Measurements from ENCODE around the gene HRAS.

The HRAS gene

DNA sequence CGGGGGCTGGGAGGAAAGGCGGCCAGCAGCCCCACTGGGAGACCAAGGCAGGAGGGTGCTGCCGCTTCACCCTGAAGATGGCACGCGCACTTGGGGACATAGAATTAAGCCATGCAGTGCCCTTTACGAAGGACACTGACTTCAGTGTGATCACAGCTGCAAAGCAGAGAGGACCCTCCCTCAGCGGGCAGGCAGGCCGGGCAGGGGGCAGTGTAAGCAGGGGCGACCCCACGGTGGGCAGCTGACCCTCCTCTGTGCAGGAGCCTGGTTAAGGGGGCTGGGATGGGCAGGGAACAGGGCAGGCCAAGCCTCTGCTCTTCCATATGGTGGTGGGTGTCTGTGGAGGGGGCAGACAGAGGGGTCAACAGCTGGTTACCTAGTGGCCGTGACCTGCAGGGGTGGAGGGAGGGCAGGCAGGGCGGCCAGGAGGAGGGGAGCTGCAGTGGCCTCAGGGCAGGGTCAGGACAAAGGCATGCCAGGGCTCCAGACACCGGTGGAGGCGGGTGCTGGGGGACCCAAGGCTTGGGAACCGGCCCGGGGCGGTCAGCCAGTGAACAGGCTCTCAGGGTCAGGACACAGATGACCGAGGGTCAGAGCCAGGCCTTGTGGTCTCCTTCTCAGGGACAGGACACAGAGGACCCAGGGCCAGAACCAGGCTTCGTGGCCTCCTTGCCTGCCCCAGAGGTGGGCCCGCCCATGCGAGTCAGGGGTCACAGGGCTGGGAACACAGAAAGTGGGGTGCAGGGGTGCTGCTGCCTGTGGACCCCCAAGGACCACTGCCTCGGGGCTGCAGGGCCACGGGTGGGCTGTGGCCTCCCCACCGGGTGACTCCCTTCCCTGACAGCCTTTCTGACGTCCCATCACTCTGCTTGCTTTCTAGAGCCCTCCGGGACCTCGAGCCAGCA, 18.0 kb upstream of the HRAS start:
- DNase-seq: no peak

DNA sequence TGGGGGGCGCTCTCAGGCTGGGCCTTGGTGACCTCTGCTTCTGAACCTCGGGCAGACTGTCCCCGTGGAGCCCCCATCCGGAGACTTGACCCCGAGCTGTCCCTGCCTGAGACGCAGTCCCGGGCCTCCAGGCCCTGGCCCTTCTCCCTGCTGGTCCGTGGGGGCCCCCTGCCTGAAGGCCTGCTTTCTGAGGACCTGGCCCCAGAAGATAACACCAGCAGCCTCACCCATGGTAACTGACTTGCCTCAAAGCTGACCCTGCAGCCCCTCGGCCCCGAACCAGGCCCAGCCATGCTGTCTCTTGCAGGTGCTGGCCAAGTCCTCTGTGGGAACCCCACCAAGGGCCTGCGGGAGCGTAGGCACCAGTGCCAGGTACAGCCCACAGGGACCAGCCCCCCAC, 16.2 kb upstream of the HRAS start:
- no peak for DNase-seq

DNA sequence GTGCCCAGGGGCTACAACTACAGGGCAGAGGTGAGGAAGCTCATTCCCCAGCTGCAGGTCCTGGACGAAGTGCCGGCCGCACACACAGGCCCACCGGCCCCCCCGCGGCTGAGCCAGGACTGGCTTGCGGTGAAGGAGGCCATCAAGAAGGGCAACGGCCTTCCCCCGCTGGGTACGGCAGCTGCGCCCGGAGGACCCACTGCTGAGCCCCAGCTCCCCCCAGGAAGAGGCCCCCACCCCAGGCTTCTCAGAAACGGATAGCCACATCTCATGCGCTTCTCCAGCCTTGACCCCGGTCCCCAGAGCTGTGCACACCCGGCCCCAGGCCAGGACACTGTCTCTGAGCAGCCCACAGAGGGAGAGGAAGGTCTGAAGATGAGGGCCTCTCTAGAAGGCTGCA, 15.8 kb upstream of the HRAS start:
- DNase-seq: no peak

DNA sequence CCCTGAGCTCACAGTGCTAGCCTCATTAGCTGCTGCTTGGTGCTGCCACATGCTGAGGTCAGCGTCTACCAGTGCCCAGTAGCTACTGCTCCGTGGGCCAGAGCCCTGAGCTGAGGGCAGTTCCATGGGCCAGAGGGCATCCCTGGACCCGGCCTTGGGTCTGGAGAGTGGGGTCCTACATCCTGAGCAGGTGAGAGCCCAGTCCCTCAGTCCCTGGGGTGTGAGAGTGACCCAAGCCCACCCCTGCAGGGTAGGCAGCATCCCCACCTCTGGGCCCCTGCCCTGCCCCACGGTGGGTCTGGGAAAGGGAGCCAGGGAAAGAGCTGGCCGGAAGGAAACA, 15.3 kb upstream of the HRAS start:
- no peak for DNase-seq

DNA sequence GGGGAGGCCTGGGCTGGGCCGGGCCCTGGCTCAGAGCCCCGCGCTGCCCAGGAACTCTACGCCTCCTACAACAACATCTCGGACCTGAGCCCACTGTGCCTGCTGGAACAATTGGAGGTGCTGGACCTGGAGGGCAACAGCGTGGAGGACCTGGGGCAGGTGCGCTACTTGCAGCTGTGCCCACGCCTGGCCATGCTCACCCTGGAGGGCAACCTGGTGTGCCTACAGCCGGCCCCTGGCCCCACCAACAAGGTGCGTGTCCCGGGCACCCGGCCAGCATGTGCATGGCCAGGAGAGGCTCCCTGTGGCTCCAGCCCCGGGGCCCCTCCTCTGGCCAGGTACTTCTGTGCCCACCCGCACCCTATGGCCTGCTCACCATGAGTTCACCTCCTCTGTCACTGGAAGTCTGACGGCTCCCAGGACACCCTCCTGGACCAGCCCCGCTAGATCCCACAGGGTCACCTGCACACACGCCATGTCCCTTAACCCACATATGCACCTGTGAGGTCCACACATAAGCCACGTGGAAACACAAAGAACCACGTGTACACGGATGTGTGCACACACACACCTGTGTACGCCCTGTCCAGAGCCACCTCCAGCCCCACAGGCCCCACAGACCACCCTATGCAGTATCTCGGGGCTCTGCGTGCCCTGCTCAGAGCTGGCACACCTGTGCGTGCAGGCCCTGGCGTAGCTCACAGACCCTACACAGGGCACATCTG, 14.8 kb upstream of the HRAS start:
- no peak for DNase-seq

DNA sequence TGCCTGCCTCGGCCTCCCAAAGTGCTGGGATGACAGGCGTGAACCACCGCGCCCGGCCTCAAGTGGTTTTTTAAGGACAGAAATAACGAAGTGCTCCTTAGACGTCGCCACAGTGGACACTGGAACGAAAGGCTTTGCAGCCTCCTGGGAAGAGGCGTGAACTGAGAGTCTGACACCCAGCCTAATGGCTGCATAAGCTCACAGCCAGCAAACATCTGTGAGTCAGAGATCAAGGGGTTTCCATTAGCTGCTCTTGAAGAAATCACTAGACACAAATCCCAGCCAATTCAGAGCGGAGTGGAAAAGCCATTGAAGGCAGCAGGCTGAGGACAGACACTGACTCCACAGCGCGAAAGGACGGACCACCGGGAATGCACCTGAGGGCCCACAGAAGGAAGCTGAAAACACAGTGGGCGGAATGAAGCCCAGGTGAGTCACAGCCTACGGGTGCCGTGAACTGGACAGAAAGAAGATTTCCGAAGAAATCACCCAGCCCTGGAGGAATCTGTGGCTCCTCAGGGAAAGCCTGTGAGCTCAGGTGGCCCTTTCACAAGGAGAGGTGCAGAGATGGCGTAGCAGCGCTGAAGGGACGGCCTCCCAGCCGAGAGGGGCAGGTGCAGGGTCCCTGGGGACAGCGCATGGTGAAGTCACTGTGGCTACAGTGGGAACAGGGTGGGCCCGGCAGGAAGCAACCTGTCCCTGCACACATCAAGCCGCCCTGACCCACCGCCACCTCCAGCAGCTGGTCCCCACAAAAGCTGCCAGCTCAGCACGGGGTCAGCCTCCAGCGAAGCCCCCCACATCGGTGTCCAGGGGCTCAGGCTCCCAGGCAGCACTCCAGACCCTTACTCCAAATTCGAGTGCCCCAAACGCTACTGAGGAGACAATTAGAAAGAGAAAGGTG, 13.6 kb upstream of the HRAS start:
- DNase-seq: no peak

DNA sequence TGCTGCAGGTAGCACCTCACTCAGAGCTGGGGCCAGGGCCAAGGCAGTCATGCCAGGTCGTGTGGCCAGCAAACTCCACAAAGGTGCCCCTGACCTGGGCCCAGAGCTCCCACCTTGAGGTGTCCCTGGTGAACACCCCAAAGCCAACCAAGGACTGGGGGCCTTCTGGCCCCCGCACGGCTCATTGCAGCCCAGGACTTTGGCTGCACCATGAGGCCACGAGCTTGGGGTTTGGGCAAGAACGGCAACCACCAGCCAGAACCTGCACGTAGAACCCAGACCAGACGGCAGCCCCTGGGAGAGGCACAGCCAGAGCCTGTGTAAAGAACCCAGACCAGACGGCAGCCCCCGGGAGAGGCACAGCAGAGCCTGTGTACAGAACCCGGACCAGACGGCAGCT, 9.8 kb upstream of the HRAS start:
- DNase-seq: no peak

DNA sequence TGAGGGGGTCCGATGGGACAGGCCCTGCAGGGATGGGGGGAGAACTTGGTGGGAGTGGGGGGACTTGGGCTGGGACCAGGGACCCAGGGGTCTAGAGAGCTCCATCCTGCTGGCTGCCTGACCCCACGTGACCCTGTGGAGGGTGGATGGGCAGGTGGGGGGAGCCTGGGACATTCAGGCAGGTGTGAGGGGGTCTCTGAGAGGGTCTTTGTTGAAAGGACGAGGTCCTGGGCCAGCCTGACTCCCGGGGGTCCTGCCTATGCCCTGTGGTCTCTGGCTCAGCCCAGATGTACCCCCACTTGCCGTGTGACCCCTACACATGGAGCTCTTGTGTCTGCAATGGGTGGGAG, 9.4 kb upstream of the HRAS start:
- DNase-seq: no peak

DNA sequence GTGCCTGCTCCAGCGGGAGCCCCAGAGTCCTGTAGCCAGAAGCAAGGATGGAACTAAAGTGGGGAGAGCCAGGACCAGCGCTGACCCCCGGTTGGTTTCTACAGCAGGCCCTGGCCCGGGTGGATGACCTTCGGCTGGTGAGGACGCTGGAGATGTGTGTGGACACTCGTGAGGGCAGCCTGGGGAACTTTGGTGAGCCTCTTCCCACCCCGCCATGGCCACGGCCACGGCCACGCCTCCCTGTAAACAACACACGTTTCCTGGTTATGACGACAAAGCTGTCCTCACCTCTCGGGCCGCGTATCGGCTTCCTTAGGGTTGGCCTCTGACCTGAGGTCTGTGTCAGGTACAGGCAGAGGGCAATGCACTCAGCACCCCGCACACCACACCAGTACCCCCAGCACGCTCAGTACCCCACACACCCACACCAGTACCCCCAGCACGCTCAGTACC, 6.1 kb upstream of the HRAS start:
- no peak for DNase-seq

DNA sequence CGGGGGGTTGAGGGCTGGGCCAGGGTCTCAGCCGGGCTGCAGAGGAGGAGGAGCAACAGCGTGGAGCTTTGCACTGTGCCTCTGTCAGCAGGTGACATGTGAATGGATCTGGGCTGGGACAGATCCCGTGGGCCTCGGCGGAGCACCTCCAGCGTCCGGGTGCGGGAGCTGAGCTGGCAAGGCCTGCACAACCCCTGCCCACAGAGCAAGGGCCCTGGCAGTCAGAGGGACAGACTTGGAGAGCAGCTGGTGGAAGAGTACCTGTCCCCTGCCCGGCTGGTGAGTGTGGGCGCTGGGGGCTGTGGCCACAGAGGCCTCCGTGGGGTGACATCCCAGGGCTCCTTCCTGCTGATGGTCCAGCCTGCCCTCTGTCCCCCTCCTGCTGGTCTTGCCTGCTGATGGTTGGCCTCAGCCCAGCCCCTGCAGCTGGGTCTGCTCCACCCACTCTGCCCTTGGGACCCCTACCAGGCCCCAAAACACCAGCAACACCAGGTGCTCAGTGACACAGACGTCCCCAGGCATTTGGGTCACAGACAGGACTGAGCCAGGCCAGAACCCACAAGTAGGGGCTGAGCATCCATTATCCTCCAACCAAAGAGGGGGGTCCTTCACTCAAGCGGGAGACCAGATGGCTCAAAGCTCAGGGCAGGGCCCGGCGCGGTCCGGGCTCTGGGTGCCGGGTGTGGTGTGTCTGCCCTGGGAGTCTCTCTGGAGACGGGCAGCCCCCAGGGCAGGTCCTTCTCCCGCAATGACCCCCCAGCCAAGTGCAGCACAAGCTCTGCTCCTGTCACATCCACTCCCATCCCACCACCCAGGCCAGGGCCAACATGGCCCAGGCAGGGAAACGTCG, 5.4 kb upstream of the HRAS start:
- DNase-seq: no peak

DNA sequence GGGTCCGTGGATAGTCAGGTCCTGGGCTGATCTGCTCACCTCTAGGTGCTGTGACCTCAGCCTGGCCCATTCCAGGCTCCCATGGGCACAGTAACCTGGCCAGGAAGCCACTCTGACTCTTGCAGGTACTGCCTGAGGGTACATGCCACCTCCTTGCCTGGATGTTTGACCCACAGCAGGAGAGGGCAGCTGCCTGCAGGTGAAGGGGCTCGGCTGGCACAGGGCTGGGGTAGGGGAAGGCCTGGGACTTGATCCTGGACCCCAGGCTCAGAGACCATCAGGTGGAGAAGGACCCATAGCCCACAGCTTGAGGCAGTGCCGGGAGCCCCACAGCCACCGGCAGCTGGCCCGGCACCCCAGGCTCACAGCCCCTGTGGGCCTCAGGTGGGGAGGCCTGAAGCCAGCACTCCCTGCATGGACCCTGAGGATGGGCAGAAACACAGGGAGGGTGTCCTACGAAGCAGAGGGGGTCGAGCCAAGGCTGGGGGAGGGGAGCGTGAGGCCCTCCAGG, 4.7 kb upstream of the HRAS start:
- DNase-seq: no peak

DNA sequence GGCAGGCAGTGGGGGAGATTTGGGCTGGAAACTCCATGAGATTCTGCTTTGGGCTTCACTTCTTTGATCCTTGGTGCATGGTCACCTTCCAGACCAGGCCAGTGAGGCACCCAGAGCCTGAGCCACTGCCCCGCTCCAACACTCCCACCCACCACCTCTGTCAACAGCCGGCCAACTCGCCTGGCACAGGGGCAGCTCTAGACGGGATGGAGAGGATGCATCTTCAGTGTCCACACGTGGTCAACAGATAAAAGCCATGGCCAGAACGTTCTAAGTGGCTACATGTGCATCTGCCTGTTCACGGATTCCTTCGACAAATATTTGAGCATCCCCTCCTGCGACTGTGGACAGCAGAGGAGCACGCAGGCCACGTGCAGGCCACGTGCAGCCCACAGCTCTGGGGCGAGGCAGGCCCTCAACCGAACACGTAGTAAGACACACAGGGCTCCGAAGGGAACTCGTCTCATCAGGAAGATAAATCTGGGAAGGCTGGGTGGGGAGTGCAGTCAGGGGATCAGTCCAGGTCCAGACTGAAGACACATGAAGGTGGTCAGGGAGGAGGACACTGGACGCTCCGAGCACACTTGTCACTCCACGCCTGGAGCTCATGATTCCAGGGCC, 3.2 kb upstream of the HRAS start:
- no peak for DNase-seq

DNA sequence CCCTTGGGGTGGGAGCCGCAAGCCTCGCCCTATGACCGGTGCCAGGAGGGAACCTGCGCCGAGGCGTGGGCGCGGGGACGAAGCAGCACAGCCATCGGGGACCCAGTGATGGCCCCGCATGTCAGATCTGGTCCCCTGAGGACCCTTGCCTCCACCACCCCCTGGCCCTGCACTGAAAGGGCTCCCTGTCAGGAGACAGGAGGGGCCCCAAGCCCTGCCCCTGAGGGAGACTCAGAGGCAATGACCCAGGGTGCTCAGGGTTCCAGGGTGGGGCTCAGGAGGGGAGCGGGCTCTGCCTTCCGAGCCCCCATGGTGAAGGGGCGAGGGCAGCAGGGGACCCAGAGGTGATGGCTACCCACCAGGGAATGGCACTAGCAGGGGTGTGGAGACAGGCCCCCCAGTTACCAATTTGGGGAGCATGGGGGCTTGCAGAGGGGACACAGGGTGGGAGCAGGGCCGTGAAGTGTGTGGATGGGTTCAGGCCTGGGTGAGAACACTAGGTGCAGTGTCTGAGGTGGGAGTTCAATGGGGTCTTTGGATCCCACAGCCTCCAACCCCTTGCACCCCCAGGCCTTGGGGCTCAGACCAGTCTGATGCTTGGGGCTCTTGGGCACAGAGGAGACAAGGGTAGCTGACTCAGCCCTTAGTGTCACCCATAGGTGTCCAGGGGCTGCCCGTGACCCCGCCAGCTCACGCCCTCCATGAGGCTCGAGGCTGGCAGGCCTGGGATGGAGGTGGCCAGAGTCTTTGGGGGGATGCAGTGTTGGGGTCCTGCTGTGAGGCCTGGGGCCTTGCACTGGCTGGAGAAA, 2.5 kb upstream of the HRAS start:
- DNase-seq: no peak

DNA sequence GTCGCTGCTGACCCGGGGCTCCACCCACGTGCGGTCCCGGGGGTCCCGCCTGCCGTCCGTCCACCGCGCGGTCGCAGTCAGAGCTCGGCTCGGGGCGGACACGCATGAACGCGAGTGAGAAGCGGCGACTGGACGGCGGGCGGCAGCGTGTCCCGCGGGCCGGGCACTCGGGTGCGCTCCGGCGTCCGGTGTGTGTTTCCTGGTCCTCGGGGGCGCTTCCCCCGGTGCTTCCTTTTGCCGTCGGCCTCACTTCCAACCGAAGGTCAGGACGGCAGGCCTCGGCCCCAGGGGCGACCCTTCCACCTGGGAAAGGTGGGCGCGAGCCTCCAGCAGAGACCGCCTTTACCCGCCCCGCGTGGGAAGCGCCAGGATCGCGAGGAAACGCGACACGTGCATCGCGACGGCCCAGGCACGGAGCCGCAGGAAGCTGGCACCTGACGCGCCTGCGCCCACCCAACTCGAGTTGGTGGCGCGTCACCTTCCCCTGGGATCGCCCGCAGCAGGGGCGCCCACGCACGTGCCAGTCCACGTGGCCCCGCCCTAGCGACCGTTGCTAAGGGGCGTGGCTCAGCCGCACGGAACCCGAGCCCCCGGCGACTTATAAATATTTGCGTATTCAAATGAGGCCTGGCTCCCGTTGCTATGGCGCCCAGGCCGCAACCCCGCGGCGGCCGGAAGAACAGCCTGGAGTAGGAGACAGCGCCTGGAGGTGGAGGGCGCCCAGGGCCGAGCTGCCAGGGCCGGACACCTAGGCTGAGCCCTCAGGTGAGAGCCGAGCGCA, 1.7 kb upstream of the HRAS start, which contains the start of gene LRRC56:
TSS of gene LRRC56 (plus strand) at position 687 of the 781 bp plus-strand sequence. CDS start 3,158 bp downstream, outside the sequence.
- peak; percentile 82 for DNase-seq

DNA sequence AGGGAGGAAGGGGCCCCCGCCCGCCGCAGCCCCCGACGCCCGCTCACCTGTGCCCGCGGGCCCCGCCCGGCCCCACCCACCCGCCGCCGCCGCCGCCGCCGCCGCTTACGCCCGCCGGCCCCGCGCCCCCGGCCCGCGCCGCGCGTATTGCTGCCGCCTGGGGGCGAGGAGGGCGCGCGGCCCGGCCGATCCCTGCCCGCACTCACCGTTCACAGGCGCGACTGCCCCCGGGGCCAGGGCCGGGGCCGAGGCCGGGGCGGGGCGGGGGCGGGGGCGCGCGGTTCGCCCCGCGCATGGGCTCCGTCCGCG, 212 bp downstream of the HRAS start:
- no peak for DNase-seq

DNA sequence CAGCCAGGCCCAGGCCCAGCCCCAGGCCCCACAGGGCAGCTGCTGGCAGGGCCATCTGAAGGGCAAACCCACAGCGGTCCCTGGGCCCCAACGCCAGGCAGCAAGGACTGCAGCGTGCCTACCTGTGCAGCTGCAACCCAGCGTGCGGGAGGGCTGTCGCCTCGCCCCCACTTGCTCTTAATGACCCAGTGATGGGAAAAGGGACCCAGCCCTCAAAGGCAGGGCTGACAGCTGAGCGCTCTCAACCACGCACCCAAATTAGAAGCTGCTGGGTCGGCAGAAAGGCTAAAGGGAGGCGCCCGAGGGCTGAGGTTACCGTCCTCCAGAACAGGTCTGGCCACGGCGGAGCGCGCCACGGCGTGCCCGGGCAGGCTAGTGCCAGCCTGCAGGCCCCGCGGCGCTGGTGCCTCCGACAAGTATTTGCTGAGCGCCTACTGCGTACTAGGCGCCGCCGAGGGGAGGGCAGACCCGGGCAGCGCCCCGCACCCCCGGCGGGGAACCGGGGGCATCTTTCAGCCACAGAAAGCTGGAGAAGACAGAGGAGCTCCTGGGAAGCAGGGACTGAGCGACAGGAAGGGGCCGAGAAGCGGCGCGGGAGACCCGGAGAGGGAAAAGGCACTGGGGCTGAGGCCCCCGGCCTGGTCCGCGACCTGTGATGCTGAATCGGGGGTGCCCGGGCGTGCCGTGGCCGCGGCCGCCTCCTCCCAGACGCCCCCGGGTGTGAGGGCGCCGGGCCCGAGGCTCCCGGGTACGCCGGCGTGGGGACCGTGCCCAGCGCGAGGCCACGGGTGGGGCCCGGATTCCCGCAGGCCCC, 773 bp downstream of the HRAS start:
- DNase-seq: no peak

DNA sequence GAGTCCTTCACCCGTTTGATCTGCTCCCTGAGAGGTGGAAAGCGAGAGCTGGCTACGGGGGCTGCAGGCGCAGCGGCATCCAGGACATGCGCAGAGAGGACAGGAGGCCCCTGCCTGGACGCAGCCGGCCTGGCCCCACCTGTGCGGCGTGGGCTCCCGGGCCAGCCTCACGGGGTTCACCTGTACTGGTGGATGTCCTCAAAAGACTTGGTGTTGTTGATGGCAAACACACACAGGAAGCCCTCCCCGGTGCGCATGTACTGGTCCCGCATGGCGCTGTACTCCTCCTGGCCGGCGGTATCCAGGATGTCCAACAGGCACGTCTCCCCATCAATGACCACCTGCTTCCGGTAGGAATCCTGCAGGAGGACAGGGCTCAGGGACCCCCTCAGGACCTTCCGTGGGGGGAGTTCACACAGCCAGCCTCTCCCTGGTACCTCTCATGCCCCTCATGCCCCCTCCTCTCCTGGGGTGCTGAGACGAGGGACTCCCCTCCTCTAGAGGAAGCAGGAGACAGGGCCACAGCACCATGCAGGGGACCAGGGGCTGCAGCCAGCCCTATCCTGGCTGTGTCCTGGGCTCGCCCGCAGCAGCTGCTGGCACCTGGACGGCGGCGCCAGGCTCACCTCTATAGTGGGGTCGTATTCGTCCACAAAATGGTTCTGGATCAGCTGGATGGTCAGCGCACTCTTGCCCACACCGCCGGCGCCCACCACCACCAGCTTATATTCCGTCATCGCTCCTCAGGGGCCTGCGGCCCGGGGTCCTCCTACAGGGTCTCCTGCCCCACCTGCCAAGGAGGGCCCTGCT, 1.6 kb downstream of the HRAS start:
- no peak for DNase-seq

DNA sequence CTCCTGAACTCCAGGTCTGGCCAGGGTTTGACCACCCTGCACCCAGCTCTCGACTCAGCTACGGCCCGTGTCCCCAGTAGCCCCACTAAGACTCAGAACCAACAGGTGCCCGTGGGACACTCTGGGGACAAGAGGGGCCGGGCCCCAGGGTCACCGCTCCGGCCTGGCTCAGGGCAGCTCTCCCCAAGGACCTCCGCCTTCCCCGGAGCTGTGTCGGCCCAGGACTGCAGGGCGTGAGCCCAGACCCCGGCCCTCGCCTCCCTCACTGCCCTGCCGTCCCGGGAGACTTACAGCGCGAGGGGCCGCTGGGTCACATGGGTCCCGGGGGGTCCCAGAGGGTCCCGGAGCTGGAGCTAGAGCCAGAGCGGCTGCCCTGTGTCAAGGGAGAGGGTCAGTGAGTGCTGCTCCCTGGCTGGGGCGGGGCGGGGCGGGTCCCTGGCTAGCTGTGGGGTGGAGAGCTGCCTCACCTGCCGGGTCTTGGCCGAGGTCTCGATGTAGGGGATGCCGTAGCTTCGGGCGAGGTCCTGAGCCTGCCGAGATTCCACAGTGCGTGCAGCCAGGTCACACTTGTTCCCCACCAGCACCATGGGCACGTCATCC, 2.3 kb downstream of the HRAS start:
- DNase-seq: no peak
